Measurements from ENCODE around the gene ADGRL4. TPM values are rescaled to one million over a fixed set of nuclear protein-coding genes. Genes with fewer than 3 reads are reported as not detected.
"Not testable (repeated sequence)": the region's sequence is repeated elsewhere in the genome, so short reads cannot be mapped to it uniquely, and the experiment has no call there.

The ADGRL4 gene
- total RNA-seq = not detected in 2 replicates

- intact Hi-C loops (cut with micrococcal nuclease) = no loop called here
These were observed at the start of gene ADGRL4 for GRCh38 chr1:79006564-79006963. Gene ADGRL4, minus strand, starts transcription at chr1:79006730. Its CDS starts 76 bp downstream, at chr1:79006654.

GRCh38 chr1:79055856-79056255, 49.3 kb upstream of the ADGRL4 start:
- intact Hi-C loops (cut with micrococcal nuclease) = no loop called here

- intact Hi-C loops (cut with micrococcal nuclease) = no loop called here
These were observed 46.4 kb upstream of the ADGRL4 start for GRCh38 chr1:79052829-79053449.

- intact Hi-C loops (cut with micrococcal nuclease) = no loop called here
These were observed 38.6 kb upstream of the ADGRL4 start for GRCh38 chr1:79044974-79045650.

GRCh38 chr1:79043506-79043905, 37.0 kb upstream of the ADGRL4 start:
- intact Hi-C loops (cut with micrococcal nuclease) = no loop called here

- intact Hi-C loops (cut with micrococcal nuclease) = no loop called here
These were observed 36.0 kb upstream of the ADGRL4 start for GRCh38 chr1:79042539-79042938.

GRCh38 chr1:79042117-79042516, 35.6 kb upstream of the ADGRL4 start:
- intact Hi-C loops (cut with micrococcal nuclease) = no loop called here

GRCh38 chr1:79041666-79042065, 35.1 kb upstream of the ADGRL4 start:
- intact Hi-C loops (cut with micrococcal nuclease) = no loop called here

- intact Hi-C loops (cut with micrococcal nuclease) = no loop called here
These were observed 34.0 kb upstream of the ADGRL4 start for GRCh38 chr1:79040424-79041082.

GRCh38 chr1:79037085-79037484, 30.6 kb upstream of the ADGRL4 start:
- intact Hi-C loops (cut with micrococcal nuclease) = no loop called here

- intact Hi-C loops (cut with micrococcal nuclease) = no loop called here
These were observed 6.0 kb upstream of the ADGRL4 start for GRCh38 chr1:79012500-79012899.

- intact Hi-C loops (cut with micrococcal nuclease) = no loop called here
These were observed 4.1 kb upstream of the ADGRL4 start for GRCh38 chr1:79010589-79010988.

- intact Hi-C loops (cut with micrococcal nuclease) = no loop called here
These were observed 585 bp downstream of the ADGRL4 start for GRCh38 chr1:79005945-79006344.

- intact Hi-C loops (cut with micrococcal nuclease) = no loop called here
These were observed 1.6 kb downstream of the ADGRL4 start for GRCh38 chr1:79004916-79005315.

GRCh38 chr1:78996791-78997190, 9.7 kb downstream of the ADGRL4 start:
- intact Hi-C loops (cut with micrococcal nuclease) = no loop called here

- intact Hi-C loops (cut with micrococcal nuclease) = no loop called here
These were observed 19.5 kb downstream of the ADGRL4 start for GRCh38 chr1:78987042-78987441.

GRCh38 chr1:78980511-78980910, 26.0 kb downstream of the ADGRL4 start:
- intact Hi-C loops (cut with micrococcal nuclease) = no loop called here

- intact Hi-C loops (cut with micrococcal nuclease) = no loop called here
These were observed 33.8 kb downstream of the ADGRL4 start for GRCh38 chr1:78972723-78973122.

GRCh38 chr1:78967091-78967490, 39.4 kb downstream of the ADGRL4 start:
- intact Hi-C loops (cut with micrococcal nuclease) = not testable (repeated sequence)

- intact Hi-C loops (cut with micrococcal nuclease) = no loop called here
These were observed 47.8 kb downstream of the ADGRL4 start for GRCh38 chr1:78958711-78959110.

GRCh38 chr1:78950826-78951225, 55.7 kb downstream of the ADGRL4 start:
- intact Hi-C loops (cut with micrococcal nuclease) = no loop called here

- intact Hi-C loops (cut with micrococcal nuclease) = no loop called here
These were observed 57.3 kb downstream of the ADGRL4 start for GRCh38 chr1:78949227-78949626.

- intact Hi-C loops (cut with micrococcal nuclease) = no loop called here
These were observed 87.4 kb downstream of the ADGRL4 start for GRCh38 chr1:78919150-78919549.

All from T-helper 2 cell treated with Interferon-gamma antibody and Interleukin-4, amounts not matched to agents 100 ng/mL and 5 ng/mL, for 36 hours (primary cell).